GM12875 (cell line): Measurements from ENCODE around the gene TPD52L3.

Experiments used
- H3K4me3 ChIP-seq: one replicate; pipeline ENCODE4 v1.5.1; 2011; ENCODE audit warnings: low read depth, low read length, control low read depth
- CTCF ChIP-seq: IDR thresholded peaks from 2 replicates; pipeline ENCODE4 v1.5.1; 2011; ENCODE audit warnings: low read depth, mild to moderate bottlenecking, control low read depth, inconsistent platforms, low read length, moderate library complexity, borderline replicate concordance; ENCODE audit not compliant: insufficient read depth

The TPD52L3 gene

GRCh38 chr9:6328103-6328502 is at the start of gene TPD52L3:
TPD52L3 (plus strand) TSS chr9:6328375; CDS start chr9:6328596, 221 bp downstream.
- TF ChIP-seq CTCF = no peak
- H3K4me3 ChIP-seq = no peak within 1 kb of the TSS

GRCh38 chr9:6301858-6302257 is 26.3 kb upstream of the TPD52L3 start:
- TF ChIP-seq CTCF = no peak
- H3K4me3 ChIP-seq = no peak overlapping the region

DNA sequence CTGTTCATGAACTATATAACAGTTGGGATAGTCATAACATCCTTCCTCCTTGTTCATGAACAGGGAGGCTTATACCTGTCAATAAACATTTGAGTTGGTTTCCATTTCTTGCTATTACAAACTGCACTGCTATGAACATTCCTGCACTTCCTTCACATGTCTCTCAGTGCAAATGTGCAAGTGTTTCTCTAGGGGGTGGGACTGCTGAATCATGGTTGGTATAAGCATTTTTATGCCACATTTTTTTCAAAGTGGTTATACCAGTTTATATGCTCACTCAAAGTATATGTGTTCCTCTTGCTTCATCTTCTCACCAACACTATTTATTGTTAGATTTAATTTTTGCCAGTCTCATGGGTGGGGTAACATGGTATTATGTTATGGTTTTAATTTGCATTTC is 25.8 kb upstream of the TPD52L3 start:
- no peak overlapping the region for H3K4me3 ChIP-seq
- TF ChIP-seq CTCF = no peak

DNA sequence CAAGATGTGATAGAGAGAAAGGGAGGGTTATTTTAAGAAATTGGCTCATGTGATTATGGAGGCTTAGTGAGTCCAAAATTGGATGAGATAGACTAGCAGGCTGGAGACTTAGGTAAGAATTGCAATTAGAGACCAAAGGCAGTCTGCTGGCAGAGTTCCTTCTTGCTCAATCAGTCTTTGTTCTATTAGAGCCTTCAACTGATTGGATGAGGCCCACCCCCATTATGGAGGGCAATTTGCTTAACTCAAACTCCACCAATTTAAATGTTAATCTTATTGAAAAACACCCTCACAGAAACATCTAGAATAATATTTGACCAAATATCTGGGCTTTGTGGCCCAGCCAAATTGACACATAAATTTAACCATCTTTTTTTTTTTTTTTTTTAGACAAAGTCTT is 23.9 kb upstream of the TPD52L3 start:
- TF ChIP-seq CTCF = no peak

GRCh38 chr9:6305954-6306563 is 22.1 kb upstream of the TPD52L3 start:
- no peak overlapping the region for H3K4me3 ChIP-seq
- no peak; the same call in 1 of the 2 replicates for TF ChIP-seq CTCF

More for the DNA sequence above, 23.9 kb upstream of the TPD52L3 start:
- H3K4me3 ChIP-seq = no peak overlapping the region

DNA sequence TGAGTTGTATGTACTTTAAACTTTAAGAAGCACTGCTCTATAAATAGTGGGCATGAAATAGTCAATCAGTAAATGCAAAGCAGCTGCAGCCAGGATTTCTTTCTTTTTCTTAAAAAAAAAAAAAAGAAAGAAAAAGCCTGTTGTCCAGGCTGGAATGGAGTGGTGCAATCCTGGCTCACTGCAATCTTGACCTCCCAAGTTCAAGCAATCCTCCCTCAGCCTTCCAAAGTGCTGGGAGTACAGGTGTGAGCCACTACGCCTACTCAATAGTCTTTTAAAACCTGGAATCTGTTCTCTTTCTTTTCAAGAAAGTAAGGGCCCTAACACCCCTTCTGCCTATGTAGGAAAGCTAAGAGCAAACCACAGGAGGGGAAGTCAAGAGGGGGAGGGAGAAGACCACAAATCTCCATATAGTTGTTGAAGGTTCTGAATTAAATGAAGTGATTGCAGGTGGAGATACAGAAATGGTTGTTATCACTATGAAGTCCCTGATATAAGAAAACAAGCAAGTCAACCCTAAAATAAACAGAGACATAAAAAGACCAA is 20.6 kb upstream of the TPD52L3 start:
- TF ChIP-seq CTCF = no peak

DNA sequence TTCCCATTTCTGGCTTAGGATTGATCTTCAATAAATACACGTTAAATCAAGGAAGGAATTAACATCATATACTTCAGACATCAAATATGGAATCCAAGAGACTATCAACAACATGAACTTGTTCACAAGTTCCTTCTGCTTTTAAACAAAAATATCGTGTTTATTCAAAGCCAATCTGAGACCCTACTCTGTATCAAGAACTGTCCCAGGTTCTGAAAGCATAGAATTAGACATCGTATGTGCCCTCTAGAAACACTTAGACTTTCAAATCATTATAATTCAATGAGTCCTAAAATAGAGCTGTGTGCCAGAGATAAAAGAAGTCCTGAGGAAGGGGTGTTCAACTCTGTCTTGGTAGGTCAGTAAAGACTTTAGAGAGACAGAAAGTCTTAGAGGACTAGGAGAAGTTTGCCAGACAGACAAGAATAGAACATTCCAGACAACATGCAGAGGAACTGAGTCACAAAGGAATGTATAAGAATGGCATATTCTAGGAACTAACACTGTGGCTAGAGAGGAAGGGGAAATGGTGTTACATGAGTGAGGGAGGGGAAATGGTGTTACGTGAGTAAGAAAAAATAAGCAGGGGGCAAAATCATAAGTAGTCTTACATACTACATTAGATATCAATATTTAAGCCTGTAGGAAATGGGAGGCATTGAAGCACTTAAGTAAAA is 2.9 kb downstream of the TPD52L3 start:
- no peak for TF ChIP-seq CTCF
- H3K4me3 ChIP-seq = no peak overlapping the region

More for the DNA sequence above, 20.6 kb upstream of the TPD52L3 start:
- no peak overlapping the region for H3K4me3 ChIP-seq
